A549 (cell line): Measurements from ENCODE around the gene TCF23. TPM values are rescaled to one million over a fixed set of nuclear protein-coding genes. Genes with fewer than 3 reads are reported as not detected.

Source experiments
- ATAC-seq, 2 experiments: fragments of 200-7000 bp in 1 of 2; fragments of >200 bp in 1 of 2; cut with Nextera tagmentation in 1 of 2; cut with Tn5 transposase in 1 of 2; 3 replicates each; pipeline versions ENCODE4 v1.8.0 to v1.9.1; 2018 to 2020; ENCODE audit warnings: mild to moderate bottlenecking in 1 of 2, moderate library complexity in 1 of 2
- CTCF ChIA-PET: fragments of 300-600 bp; sonication (Branson Sonifier 250); formaldehyde crosslinking; extraction: SDS; loops from one replicate; lab custom pipeline; 2021; ENCODE audit warnings: antibody characterized with exemption, inconsistent platforms; lab: Yijun Ruan, JAX
- POLR2A ChIA-PET: fragments of 350-600 bp; formaldehyde crosslinking; extraction: SDS; loops from one replicate; lab custom pipeline; 2021; ENCODE audit warnings: antibody characterized with exemption, inconsistent platforms; lab: Yijun Ruan, JAX
- DNase-seq, 2 experiments: peaks; one replicate each; pipeline versions ENCODE4 v3.0.0 to v3.0.0-alpha.2; 2011 to 2016; ENCODE audit warnings: low read depth in 1 of 2, low spot score in 1 of 2
- FAIRE-seq: peaks from 2 replicates; lab custom pipeline; 2011; peaks lifted over from hg19 to GRCh38; lab: Jason Lieb, UNC
- H3K27ac ChIP-seq, 2 experiments: fragments of >200 bp; sonication (Bioruptor Twin); formaldehyde crosslinking; 3 replicates each; pipeline ENCODE4 v1.5.1; 2016 to 2017
- H3K4me1 ChIP-seq: fragments of >200 bp; sonication (Bioruptor Twin); formaldehyde crosslinking; 3 replicates; pipeline ENCODE4 v1.6.1; 2016
- H3K4me2 ChIP-seq: fragments of >200 bp; sonication (Bioruptor Twin); formaldehyde crosslinking; 3 replicates; pipeline ENCODE4 v1.6.1; 2016
- H3K4me3 ChIP-seq: fragments of >200 bp; sonication (Bioruptor Twin); formaldehyde crosslinking; 3 replicates; pipeline ENCODE4 v1.5.1; 2016
- H3K9me3 ChIP-seq: fragments of >200 bp; sonication (Bioruptor Twin); formaldehyde crosslinking; 3 replicates; pipeline ENCODE4 v1.6.1; 2016
- CEBPB ChIP-seq, 2 experiments: fragments of >200 bp in 1 of 2; sonication (Bioruptor Twin) in 1 of 2; formaldehyde crosslinking in 1 of 2; IDR thresholded peaks; 2 replicates each; pipeline ENCODE4 v1.6.1; 2012 to 2016
- CHD4 ChIP-seq: fragments of 200-600 bp; sonication (generic); IDR thresholded peaks from 2 replicates; pipeline ENCODE4 v1.6.1; 2016; ENCODE audit warnings: antibody characterized with exemption, mild to moderate bottlenecking, borderline replicate concordance
- EHMT2 ChIP-seq: fragments of 200-600 bp; sonication (generic); IDR thresholded peaks from 2 replicates; pipeline ENCODE4 v1.6.1; 2016; ENCODE audit warnings: antibody characterized with exemption, low read depth, mild to moderate bottlenecking, moderate library complexity
- ESRRA ChIP-seq: fragments of 150-350 bp; IDR thresholded peaks from 2 replicates; pipeline ENCODE4 v1.6.1; 2014; ENCODE audit warnings: mild to moderate bottlenecking, low read length, borderline replicate concordance
- HDAC2 ChIP-seq: fragments of 200-600 bp; sonication (generic); IDR thresholded peaks from 2 replicates; pipeline ENCODE4 v1.6.1; 2016
- HOXA7 ChIP-seq: fragments of 250-450 bp; sonication (Bioruptor Pico); IDR thresholded peaks from 2 replicates; pipeline ENCODE4 v1.5.0; 2020; ENCODE audit warnings: mild to moderate bottlenecking, moderate library complexity
- KDM1A ChIP-seq: fragments of 200-600 bp; sonication (generic); IDR thresholded peaks from 2 replicates; pipeline ENCODE4 v1.6.1; 2016; ENCODE audit warnings: low read depth, mild to moderate bottlenecking
- NFE2L2 ChIP-seq: fragments of 150-350 bp; conservative IDR thresholded peaks from 2 replicates; pipeline ENCODE4 v1.6.1; 2014; ENCODE audit warnings: low read length
- ZC3H11A ChIP-seq: fragments of 450-650 bp; IDR thresholded peaks from 2 replicates; pipeline ENCODE4 v1.6.1; 2014; ENCODE audit warnings: antibody characterized with exemption, mild to moderate bottlenecking
- ZFP36 ChIP-seq: fragments of 450-650 bp; IDR thresholded peaks from 2 replicates; pipeline ENCODE4 v1.6.1; 2014; ENCODE audit warnings: borderline replicate concordance; ENCODE audit not compliant: partially characterized antibody
- WGBS: methylation state at CpG from one replicate; pipeline ENCODE4 v1.1.6; 2017; ENCODE audit errors: missing lambda C conversion rate; 5-methylcytosine and 5-hydroxymethylcytosine counted together
- polyA plus RNA-seq, 4 experiments: library from polyadenylated mRNA; depleted of rRNA in 3 of 4; stranded (reverse); fragments of >200 nt; fragmentation: RNase III in 1 of 4; extraction: RNeasy Plus Mini Kit Qiagen cat#74134 plus additional on column Dnase treatment in 1 of 4; gene quantifications; 2 replicates in 3 of 4; 3 replicates in 1 of 4; pipeline ENCODE4 v1.2.3, GENCODE V29; 2011 to 2017
- TF ChIP-seq, protein P1 (sequence below): fragments of 200-600 bp; sonication (generic); IDR thresholded peaks from 2 replicates; pipeline ENCODE4 v1.6.1; 2016; ENCODE audit warnings: antibody characterized with exemption, mild to moderate bottlenecking, moderate library complexity
- TF ChIP-seq, protein P2 (sequence below): IDR thresholded peaks from 2 replicates; pipeline ENCODE4 v1.6.1; 2012
- TF ChIP-seq, protein P3 (sequence below): fragments of >200 bp; sonication (Bioruptor Twin); formaldehyde crosslinking; IDR thresholded peaks from 2 replicates; pipeline ENCODE4 v1.6.1; 2016
- TF ChIP-seq, protein P4 (sequence below): IDR thresholded peaks from 2 replicates; pipeline ENCODE4 v1.6.1; 2012; ENCODE audit warnings: low read depth, borderline replicate concordance

TCF23 gene
- polyA plus RNA-seq, 2 of the 4 experiments (the other 2 are of a cell fraction): not detected

DNA sequence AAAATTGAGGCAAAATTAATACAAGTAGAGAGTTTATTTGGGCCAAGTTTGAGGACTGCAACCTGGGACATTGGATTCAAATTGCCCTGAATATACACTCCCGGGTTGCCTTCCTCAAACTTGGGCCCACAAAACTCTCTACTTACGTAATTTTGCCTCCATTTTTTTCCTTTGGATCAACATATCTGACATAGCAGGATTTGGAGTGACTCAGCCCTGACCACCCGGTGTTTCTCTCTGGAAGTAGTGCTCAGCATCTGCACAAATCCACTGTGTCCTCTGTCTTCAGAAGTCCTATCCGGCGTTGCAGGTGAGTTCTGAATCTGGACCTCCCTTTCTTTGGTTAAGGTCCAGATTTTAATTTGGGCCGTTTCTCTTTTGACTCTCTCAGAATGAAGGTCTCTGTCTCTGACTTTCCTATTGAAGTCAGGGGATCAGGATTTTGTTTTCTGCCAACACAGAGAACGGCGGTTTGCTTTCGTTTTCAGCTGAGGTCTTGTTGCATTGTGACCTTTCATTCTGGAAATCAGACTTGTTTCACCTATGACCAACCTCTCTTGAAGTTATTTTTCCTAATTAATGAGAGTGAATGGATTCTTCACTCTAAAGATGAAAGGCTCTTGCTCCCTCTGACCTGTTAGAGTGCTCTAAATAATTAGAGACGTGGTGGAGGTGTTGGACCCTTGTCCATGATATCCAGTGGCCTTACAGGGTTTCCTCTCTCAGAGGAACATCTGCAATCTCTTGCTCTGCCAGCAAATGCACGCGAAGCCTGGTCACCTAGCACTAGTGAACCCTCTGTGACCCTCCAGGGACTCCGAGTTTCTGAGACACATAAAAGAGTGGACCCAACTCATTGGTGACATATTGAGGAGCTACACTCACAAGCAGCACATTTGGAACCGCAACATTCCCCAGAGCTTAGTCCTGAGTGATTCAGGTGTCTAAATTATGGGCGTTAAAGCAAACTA is 13.6 kb downstream of the TCF23 start:
- FAIRE-seq: no peak
- Histone ChIP-seq H3K9me3 (no peaks in the 10 kb centered on the region), H3K4me2 (peak overlapping the region; percentile 50), H3K4me3 (no peak overlapping the region), H3K4me1 (no peaks in the 10 kb centered on the region), H3K27ac (0 out of 6 replicates have a peak overlapping the region, but pooled peaks of 1 of the 2 experiments have one; percentile 2)
- 64% methylated on average over 15 of the region's 15 CpGs for WGBS
- ChIA-PET CTCF (interaction anchor here (0.6 to 2.4 kb wide), 6 partner anchors 8 to 170 kb away, joined by 3 to 20 read pairs (median 3); no protein-coding TSS in a partner anchor), POLR2A (no interaction called here)
- peak in 1 of 2 experiments; percentile 21 for DNase-seq
- ATAC-seq: peak in 1 of 2 experiments; percentile 59; a peak in 3 of 6 replicates
- TF ChIP-seq HDAC2 (no peak), KDM1A (no peak), HOXA7 (no peak), ZFP36 (no peak), ZC3H11A (no peak), ESRRA (no peak), EHMT2 (no peak), NFE2L2 (no peak)
- TF ChIP-seq, protein P1, sequence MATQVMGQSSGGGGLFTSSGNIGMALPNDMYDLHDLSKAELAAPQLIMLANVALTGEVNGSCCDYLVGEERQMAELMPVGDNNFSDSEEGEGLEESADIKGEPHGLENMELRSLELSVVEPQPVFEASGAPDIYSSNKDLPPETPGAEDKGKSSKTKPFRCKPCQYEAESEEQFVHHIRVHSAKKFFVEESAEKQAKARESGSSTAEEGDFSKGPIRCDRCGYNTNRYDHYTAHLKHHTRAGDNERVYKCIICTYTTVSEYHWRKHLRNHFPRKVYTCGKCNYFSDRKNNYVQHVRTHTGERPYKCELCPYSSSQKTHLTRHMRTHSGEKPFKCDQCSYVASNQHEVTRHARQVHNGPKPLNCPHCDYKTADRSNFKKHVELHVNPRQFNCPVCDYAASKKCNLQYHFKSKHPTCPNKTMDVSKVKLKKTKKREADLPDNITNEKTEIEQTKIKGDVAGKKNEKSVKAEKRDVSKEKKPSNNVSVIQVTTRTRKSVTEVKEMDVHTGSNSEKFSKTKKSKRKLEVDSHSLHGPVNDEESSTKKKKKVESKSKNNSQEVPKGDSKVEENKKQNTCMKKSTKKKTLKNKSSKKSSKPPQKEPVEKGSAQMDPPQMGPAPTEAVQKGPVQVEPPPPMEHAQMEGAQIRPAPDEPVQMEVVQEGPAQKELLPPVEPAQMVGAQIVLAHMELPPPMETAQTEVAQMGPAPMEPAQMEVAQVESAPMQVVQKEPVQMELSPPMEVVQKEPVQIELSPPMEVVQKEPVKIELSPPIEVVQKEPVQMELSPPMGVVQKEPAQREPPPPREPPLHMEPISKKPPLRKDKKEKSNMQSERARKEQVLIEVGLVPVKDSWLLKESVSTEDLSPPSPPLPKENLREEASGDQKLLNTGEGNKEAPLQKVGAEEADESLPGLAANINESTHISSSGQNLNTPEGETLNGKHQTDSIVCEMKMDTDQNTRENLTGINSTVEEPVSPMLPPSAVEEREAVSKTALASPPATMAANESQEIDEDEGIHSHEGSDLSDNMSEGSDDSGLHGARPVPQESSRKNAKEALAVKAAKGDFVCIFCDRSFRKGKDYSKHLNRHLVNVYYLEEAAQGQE: no peak
- TF ChIP-seq, protein P2, sequence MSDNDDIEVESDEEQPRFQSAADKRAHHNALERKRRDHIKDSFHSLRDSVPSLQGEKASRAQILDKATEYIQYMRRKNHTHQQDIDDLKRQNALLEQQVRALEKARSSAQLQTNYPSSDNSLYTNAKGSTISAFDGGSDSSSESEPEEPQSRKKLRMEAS: no peak
- TF ChIP-seq, protein P3, sequence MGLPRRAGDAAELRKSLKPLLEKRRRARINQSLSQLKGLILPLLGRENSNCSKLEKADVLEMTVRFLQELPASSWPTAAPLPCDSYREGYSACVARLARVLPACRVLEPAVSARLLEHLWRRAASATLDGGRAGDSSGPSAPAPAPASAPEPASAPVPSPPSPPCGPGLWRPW: no peak

DNA sequence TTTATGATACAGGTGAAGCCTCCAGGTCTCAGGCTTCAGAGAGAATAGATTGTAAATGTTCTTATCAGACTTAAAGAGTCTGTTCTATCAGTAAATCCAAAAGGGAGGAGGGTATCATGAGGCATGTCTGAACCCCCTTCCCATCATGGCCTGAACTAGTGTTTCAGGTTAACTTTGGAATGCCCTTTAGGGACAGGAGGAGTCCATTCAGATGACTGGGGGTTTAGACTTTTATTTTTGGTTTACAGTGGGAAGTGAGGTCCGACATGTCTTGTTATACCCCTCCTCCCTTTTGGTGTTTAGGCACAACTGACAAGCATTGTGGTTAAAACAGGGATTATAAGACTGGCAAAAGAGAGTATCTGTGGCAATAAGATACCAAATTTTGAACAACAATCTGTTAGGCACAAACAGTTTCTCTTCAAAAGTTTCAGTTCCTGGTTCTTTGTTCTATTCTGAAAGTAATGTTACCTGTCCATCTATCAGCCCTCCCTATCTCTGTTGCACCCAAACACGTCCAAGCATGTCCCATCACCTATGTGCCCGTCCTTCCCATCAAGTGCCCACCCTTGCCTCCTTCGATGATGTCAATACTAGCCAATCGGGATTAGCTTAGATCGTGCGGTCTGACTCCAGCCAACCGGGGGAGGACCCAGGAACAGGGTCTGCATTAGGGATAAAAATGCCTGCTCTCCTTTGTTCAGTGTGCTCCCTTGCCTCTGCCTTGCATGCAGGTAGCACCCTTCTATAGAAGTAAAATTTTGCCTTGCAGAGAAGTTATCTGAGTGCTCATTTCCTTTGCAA is 16.4 kb downstream of the TCF23 start:
- no peaks in the 10 kb centered on the region for H3K4me1 ChIP-seq
- ATAC-seq (no peak), DNase-seq (no peak), FAIRE-seq (no peak)
- no peaks in the 10 kb centered on the region for H3K9me3 ChIP-seq
- POLR2A ChIA-PET: no interaction called here
- H3K4me3 ChIP-seq: no peak overlapping the region
- TF ChIP-seq CEBPB (IDR thresholded peaks at IDR 0.05): no peak
- no peak for TF ChIP-seq ZFP36
- TF ChIP-seq, protein P4, sequence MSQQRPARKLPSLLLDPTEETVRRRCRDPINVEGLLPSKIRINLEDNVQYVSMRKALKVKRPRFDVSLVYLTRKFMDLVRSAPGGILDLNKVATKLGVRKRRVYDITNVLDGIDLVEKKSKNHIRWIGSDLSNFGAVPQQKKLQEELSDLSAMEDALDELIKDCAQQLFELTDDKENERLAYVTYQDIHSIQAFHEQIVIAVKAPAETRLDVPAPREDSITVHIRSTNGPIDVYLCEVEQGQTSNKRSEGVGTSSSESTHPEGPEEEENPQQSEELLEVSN: no peak
- TF ChIP-seq, protein P2: no peak
- no peak for TF ChIP-seq CHD4
- TF ChIP-seq KDM1A: no peak
- CTCF ChIA-PET: interaction anchor here (0.7 to 1.7 kb wide), 5 partner anchors 8 to 68 kb away, joined by 3 to 6 read pairs (median 4); partner anchors contain the start of gene ABHD1
- no peak overlapping the region for H3K27ac ChIP-seq
- 67% methylated on average over 8 of the region's 8 CpGs for WGBS
- H3K4me2 ChIP-seq: no peak overlapping the region
